ENCODE measurements around the gene FHOD3. TPM values are rescaled to one million over a fixed set of nuclear protein-coding genes. Genes with fewer than 3 reads are reported as not detected.

The FHOD3 gene
- total RNA-seq, 4 donors from 2014 or later = 24.1 to 51.4 (median 33.8) TPM

DNA sequence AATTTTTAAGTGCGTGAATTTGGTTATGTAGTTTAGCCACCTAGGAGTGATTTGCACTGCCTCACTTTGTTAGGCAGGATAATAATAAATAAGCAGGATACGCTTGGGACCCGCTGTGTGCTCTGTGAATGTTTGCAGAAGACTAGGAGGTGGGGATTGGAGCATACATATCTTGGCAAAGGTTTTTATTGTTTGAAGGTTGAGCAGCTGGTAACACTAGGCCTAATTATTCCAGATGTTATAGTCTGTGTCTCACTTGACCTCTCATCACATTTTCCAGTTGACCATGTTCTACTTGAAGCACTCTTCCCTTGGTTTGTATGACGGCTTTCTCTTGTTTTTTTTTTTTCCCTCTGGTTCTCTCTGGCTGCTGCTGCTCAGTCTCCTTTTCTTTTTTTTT lies 42.7 kb downstream of the FHOD3 start:
- Histone ChIP-seq H3K27me3 (no peaks in the 10 kb centered on the region), H3K9me3 (peaks cover 0 to 10% (median 6%) of the 10 kb centered on the region in 4 donors), H3K4me3 (no peak overlapping the region), H3K4me1 (peaks cover 0 to 6% (median 2%) of the 10 kb centered on the region in 4 donors), H3K27ac (replicated peaks in 1 of 4) (no peak overlapping the region), H3K36me3 (no peaks in the 10 kb centered on the region)
- no peak for DNase-seq (ENCODE audit: extremely low spot score)
- whole genome bisulfite sequencing = 96% methylated on average over 4 of the region's 4 CpGs
- intact Hi-C loops (cut with DNase I) = no loop called here
- TF ChIP-seq POLR2A (IDR thresholded peaks at IDR 0.05; ENCODE audit: low read depth) (no peak), POLR2AphosphoS5 (IDR thresholded peaks at IDR 0.05) (no peak), CTCF (IDR thresholded peaks at IDR 0.05) (no peak), EP300 (IDR thresholded peaks at IDR 0.05) (no peak)

GRCh38 chr18:36341944-36342343 lies 44.4 kb downstream of the FHOD3 start:
- no peak for DNase-seq (ENCODE audit: extremely low spot score)
- no peaks in the 10 kb centered on the region for H3K36me3 ChIP-seq
- H3K9me3 ChIP-seq = peaks cover 0 to 10% (median 6%) of the 10 kb centered on the region in 4 donors
- H3K4me1 ChIP-seq = peaks cover 0 to 6% (median 2%) of the 10 kb centered on the region in 4 donors
- no peak overlapping the region for H3K4me3 ChIP-seq
- TF ChIP-seq EP300 (IDR thresholded peaks at IDR 0.05) (no peak), CTCF (IDR thresholded peaks at IDR 0.05) (no peak), POLR2AphosphoS5 (IDR thresholded peaks at IDR 0.05) (no peak), POLR2A (IDR thresholded peaks at IDR 0.05; ENCODE audit: low read depth) (no peak)
- H3K27me3 ChIP-seq = no peaks in the 10 kb centered on the region
- intact Hi-C loops (cut with DNase I) = no loop called here
- H3K27ac ChIP-seq (replicated peaks in 1 of 4) = no peak overlapping the region

DNA sequence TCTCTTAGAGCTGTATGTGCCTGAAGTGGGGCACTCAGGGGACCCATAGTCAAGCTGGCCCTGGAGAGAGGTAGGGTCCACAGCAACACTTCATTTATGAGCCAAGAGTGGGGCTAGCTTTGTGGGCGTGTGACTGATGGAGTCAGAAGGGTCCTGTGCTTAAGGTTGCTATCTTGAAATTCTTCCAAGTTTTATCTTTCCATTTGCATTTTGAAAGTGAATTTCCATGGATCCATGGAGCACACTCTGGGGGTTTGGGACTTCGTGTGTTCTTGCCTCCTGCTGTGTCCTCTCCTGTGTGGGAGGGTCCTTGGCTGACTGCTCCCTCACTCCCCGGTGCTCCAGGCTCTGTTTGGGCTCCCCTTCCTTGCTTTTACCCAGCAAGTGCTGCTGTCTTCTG lies 50.8 kb downstream of the FHOD3 start:
- H3K36me3 ChIP-seq = no peaks in the 10 kb centered on the region
- no peaks in the 10 kb centered on the region for H3K9me3 ChIP-seq
- intact Hi-C loops (cut with DNase I) = no loop called here
- H3K27ac ChIP-seq (replicated peaks in 1 of 4) = no peak overlapping the region
- no peaks in the 10 kb centered on the region for H3K27me3 ChIP-seq
- DNase-seq (ENCODE audit: extremely low spot score) = peak; percentile 91
- no peak overlapping the region for H3K4me3 ChIP-seq
- H3K4me1 ChIP-seq = peaks cover 7 to 16% (median 7%) of the 10 kb centered on the region in 4 donors
- TF ChIP-seq EP300 (IDR thresholded peaks at IDR 0.05) (no peak), POLR2AphosphoS5 (IDR thresholded peaks at IDR 0.05) (no peak), CTCF (IDR thresholded peaks at IDR 0.05) (no peak), POLR2A (IDR thresholded peaks at IDR 0.05; ENCODE audit: low read depth) (no peak)
- WGBS = 81% methylated on average over 3 of the region's 3 CpGs

DNA sequence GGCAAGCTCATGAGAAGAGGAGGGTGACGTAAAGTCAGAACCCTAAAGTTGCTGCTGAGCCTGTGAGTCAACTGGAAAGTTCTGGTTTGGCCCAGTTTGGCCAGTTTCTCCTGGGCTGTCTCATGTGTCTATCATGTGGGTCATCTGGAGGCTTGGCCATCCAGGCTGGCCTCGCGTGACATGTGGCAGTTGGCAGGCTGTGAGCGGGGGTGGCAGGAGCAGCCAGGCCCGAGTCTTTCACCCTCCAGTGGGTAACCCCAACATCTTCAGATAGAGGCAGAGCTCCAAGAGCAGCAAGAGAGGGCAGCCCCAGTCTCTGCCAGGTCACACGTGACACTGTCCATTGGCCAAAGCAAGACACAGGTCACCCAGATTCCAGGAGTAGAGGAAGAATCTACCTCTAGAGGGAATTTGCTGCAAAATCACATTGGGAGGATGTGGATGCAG lies 51.5 kb downstream of the FHOD3 start:
- 100% methylated on average over 5 of the region's 6 CpGs for WGBS
- no peaks in the 10 kb centered on the region for H3K9me3 ChIP-seq
- intact Hi-C loops (cut with DNase I) = no loop called here
- H3K27me3 ChIP-seq = no peaks in the 10 kb centered on the region
- DNase-seq (ENCODE audit: extremely low spot score) = no peak
- no peak overlapping the region for H3K4me3 ChIP-seq
- no peak for TF ChIP-seq CTCF (IDR thresholded peaks at IDR 0.05)
- no peak for TF ChIP-seq POLR2AphosphoS5 (IDR thresholded peaks at IDR 0.05)
- no peak for TF ChIP-seq EP300 (IDR thresholded peaks at IDR 0.05)
- TF ChIP-seq POLR2A (IDR thresholded peaks at IDR 0.05; ENCODE audit: low read depth) = no peak
- H3K4me1 ChIP-seq = peaks cover 7 to 16% (median 7%) of the 10 kb centered on the region in 4 donors
- no peak overlapping the region for H3K27ac ChIP-seq (replicated peaks in 1 of 4)
- no peaks in the 10 kb centered on the region for H3K36me3 ChIP-seq

- Histone ChIP-seq H3K4me3 (no peak overlapping the region), H3K27ac (replicated peaks in 1 of 4) (no peak overlapping the region), H3K9me3 (no peaks in the 10 kb centered on the region), H3K36me3 (no peaks in the 10 kb centered on the region), H3K27me3 (no peaks in the 10 kb centered on the region), H3K4me1 (peaks cover 7 to 16% (median 7%) of the 10 kb centered on the region in 4 donors)
- WGBS = 87% methylated on average over 6 of the region's 6 CpGs
- DNase-seq (ENCODE audit: extremely low spot score) = peak; percentile 74
- intact Hi-C loops (cut with DNase I) = no loop called here
- TF ChIP-seq EP300 (IDR thresholded peaks at IDR 0.05) (no peak), CTCF (IDR thresholded peaks at IDR 0.05) (no peak), POLR2A (IDR thresholded peaks at IDR 0.05; ENCODE audit: low read depth) (no peak), POLR2AphosphoS5 (IDR thresholded peaks at IDR 0.05) (no peak)
These were observed 52.0 kb downstream of the FHOD3 start for GRCh38 chr18:36349552-36349951.

All from esophagus muscularis mucosa (tissue), 4 donors.